Measurements from ENCODE around the gene CLIP1. TPM values are rescaled to one million over a fixed set of nuclear protein-coding genes. Genes with fewer than 3 reads are reported as not detected.
"Not testable (repeated sequence)": the region's sequence is repeated elsewhere in the genome, so short reads cannot be mapped to it uniquely, and the experiment has no call there.

Gene CLIP1
- total and polyA plus RNA-seq, 2 of the 4 experiments (the other 2 are of a cell fraction), result 38.0 to 54.8 TPM

GRCh38 chr12:122260735-122261134, 161.7 kb downstream of the CLIP1 start:
- CTCF ChIA-PET; H3K56ac ChIP-seq (ENCODE audit: extremely low read depth, insufficient read depth, low read length); intact Hi-C loops (cut with micrococcal nuclease); BruUV-seq (replicated peaks); H2AK9ac ChIP-seq (replicated peaks; ENCODE audit: low read depth, low read length, poor library complexity); H2BK15ac ChIP-seq (ENCODE audit: low read depth, low read length); H3K4ac ChIP-seq (ENCODE audit: low read depth, low read length); H3K4me3 ChIP-seq (ENCODE audit: insufficient read depth, low read depth, low read length); H3K23ac ChIP-seq (ENCODE audit: low read depth, low read length); H4K8ac ChIP-seq (ENCODE audit: low read depth in 2 of 2, low read length in 2 of 2); H2AK5ac ChIP-seq (ENCODE audit: low read depth, low read length); H3K9me3 ChIP-seq (ENCODE audit: control insufficient read depth, insufficient read depth, low read length); H3K14ac ChIP-seq (replicated peaks; ENCODE audit: low read depth, low read length); H3K4me1 ChIP-seq (ENCODE audit: control insufficient read depth, insufficient read depth, low read length); H4K91ac ChIP-seq (ENCODE audit: insufficient read depth, low read depth, low read length); H3K27ac ChIP-seq (ENCODE audit: insufficient read depth, low read length); ATAC-seq (ENCODE audit: low read depth); H4K20me1 ChIP-seq (ENCODE audit: insufficient read depth, low read length); H3K4me2 ChIP-seq (ENCODE audit: low read depth, low read length); H2BK20ac ChIP-seq (ENCODE audit: low read depth, low read length); in situ Hi-C loops (cut with MboI; ENCODE audit: low sequenced_read_pairs); H2BK120ac ChIP-seq (ENCODE audit: low read depth, low read length); dilution Hi-C loops (cut with HindIII; ENCODE audit: low sequenced_read_pairs, unreplicated experiment); H3K9ac ChIP-seq (ENCODE audit: low read depth, low read length); DNase-seq; H2AFZ ChIP-seq (replicated peaks; ENCODE audit: low read length, poor library complexity); H4K5ac ChIP-seq (ENCODE audit: low read depth, low read length); H3K9me1 ChIP-seq (ENCODE audit: insufficient read depth, low read length); H3K27me3 ChIP-seq (ENCODE audit: control insufficient read depth, insufficient read depth, low read length); H2BK5ac ChIP-seq (ENCODE audit: low read depth, low read length, poor library complexity, severe bottlenecking); H3K18ac ChIP-seq (ENCODE audit: low read depth, low read length): not testable (repeated sequence)
- WGBS, 2 experiments (ENCODE audit: extremely low coverage in 2 of 2, insufficient read length in 1 of 2), result 100% methylated on average over 3 of the region's 14 CpGs; no CpG with 5 or more reads in 1 of the 2 experiments
- POLR2A ChIA-PET (ENCODE audit: unreplicated experiment), result interaction anchor here (0.7 kb wide), 1 partner anchor 44 kb away, joined by 4 read pairs; no protein-coding TSS in a partner anchor
- Histone ChIP-seq H3K36me3 (ENCODE audit: control insufficient read depth, insufficient read depth, low read length) (peaks cover 32% of the 10 kb centered on the region), H3K79me1 (ENCODE audit: low read depth in 1 of 2, low read length in 2 of 2) (peaks cover 8 to 14% of the 10 kb centered on the region in 2 experiments; a peak in 3 of 4 replicates)

DNA sequence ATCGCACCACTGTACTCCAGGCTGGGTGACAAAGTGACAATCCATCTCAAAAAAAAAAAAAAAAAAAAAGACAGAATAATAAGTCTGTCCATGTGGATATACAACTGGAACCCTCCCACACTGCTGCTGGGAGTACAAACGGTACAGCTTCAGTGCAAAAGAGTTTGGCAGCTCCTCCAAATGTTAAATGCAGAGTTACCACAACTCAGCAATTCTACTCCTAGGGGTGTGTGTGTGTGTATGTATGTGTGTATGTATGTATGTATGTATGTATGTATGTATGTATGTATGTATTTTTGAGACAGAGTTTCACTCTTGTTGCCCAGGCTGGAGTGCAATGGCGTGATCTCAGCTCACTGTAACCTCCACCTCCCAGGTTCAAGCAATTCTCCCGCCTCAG, 163.5 kb downstream of the CLIP1 start:
- H3K9ac ChIP-seq (ENCODE audit: low read depth, low read length); in situ Hi-C loops (cut with MboI; ENCODE audit: low sequenced_read_pairs): not testable (repeated sequence)

More for the DNA sequence above, 163.5 kb downstream of the CLIP1 start:
- H2AK9ac ChIP-seq (replicated peaks; ENCODE audit: low read depth, low read length, poor library complexity); H4K91ac ChIP-seq (ENCODE audit: insufficient read depth, low read depth, low read length); H3K4me2 ChIP-seq (ENCODE audit: low read depth, low read length); H3K4me3 ChIP-seq (ENCODE audit: insufficient read depth, low read depth, low read length); H3K18ac ChIP-seq (ENCODE audit: low read depth, low read length); POLR2A ChIA-PET (ENCODE audit: unreplicated experiment); H4K20me1 ChIP-seq (ENCODE audit: insufficient read depth, low read length); ATAC-seq (ENCODE audit: low read depth); intact Hi-C loops (cut with micrococcal nuclease); H3K9me1 ChIP-seq (ENCODE audit: insufficient read depth, low read length); H4K5ac ChIP-seq (ENCODE audit: low read depth, low read length); H2BK20ac ChIP-seq (ENCODE audit: low read depth, low read length); H3K27me3 ChIP-seq (ENCODE audit: control insufficient read depth, insufficient read depth, low read length); H3K4me1 ChIP-seq (ENCODE audit: control insufficient read depth, insufficient read depth, low read length); H2AFZ ChIP-seq (replicated peaks; ENCODE audit: low read length, poor library complexity); H3K23ac ChIP-seq (ENCODE audit: low read depth, low read length); H2BK5ac ChIP-seq (ENCODE audit: low read depth, low read length, poor library complexity, severe bottlenecking); H3K27ac ChIP-seq (ENCODE audit: insufficient read depth, low read length); H3K9me3 ChIP-seq (ENCODE audit: control insufficient read depth, insufficient read depth, low read length); H2BK15ac ChIP-seq (ENCODE audit: low read depth, low read length); BruUV-seq (replicated peaks); H2AK5ac ChIP-seq (ENCODE audit: low read depth, low read length); CTCF ChIA-PET; H3K14ac ChIP-seq (replicated peaks; ENCODE audit: low read depth, low read length); dilution Hi-C loops (cut with HindIII; ENCODE audit: low sequenced_read_pairs, unreplicated experiment); DNase-seq; H3K56ac ChIP-seq (ENCODE audit: extremely low read depth, insufficient read depth, low read length); H4K8ac ChIP-seq (ENCODE audit: low read depth in 2 of 2, low read length in 2 of 2); H2BK120ac ChIP-seq (ENCODE audit: low read depth, low read length); H3K79me1 ChIP-seq (ENCODE audit: low read depth in 1 of 2, low read length in 2 of 2); H3K4ac ChIP-seq (ENCODE audit: low read depth, low read length): not testable (repeated sequence)
- WGBS, 2 experiments (ENCODE audit: extremely low coverage in 2 of 2, insufficient read length in 1 of 2), result no CpG with 5 or more reads among the region's 4 CpGs
- H3K36me3 ChIP-seq (ENCODE audit: control insufficient read depth, insufficient read depth, low read length), result peaks cover 36% of the 10 kb centered on the region

All from IMR-90 (cell line).